K562 (cell line): ENCODE measurements around the gene DLX6.

Source experiments
- CGGBP1 ChIP-seq: fragments of 250-450 bp; sonication (Bioruptor Pico); IDR thresholded peaks from 2 replicates; pipeline ENCODE4 v1.9.0; 2021; ENCODE audit warnings: mild to moderate bottlenecking
- CTCF ChIP-seq, 3 experiments: IDR thresholded peaks in 2 of 3; conservative IDR thresholded peaks in 1 of 3; 2 replicates each; pipeline ENCODE4 v1.5.1; 2011 to 2012; ENCODE audit warnings: low read length in 3 of 3, mild to moderate bottlenecking in 3 of 3, control low read depth in 2 of 3, improper control_type of control experiment in 1 of 3, inconsistent platforms in 1 of 3, low read depth in 1 of 3, mixed read lengths in 1 of 3, moderate library complexity in 1 of 3; ENCODE audit not compliant: insufficient read depth in 2 of 3
- EGR1 ChIP-seq: fragments of 450-650 bp; conservative IDR thresholded peaks from 2 replicates; pipeline ENCODE4 v1.6.1; 2017; ENCODE audit warnings: mild to moderate bottlenecking
- ELK1 ChIP-seq: sonication (generic); formaldehyde crosslinking; IDR thresholded peaks from 2 replicates; pipeline ENCODE4 v1.8.1; 2022; ENCODE audit warnings: missing genetic modification reagents
- EP300 ChIP-seq: IDR thresholded peaks from 2 replicates; pipeline ENCODE4 v1.6.1; 2012; ENCODE audit warnings: low read length, improper control_type of control experiment
- FOXM1 ChIP-seq, 2 experiments: fragments of 450-650 bp in 1 of 2; sonication (generic) in 1 of 2; formaldehyde crosslinking in 1 of 2; IDR thresholded peaks; 2 replicates each; pipeline versions ENCODE4 v1.6.1 to v1.9.0; 2017 to 2022; ENCODE audit warnings: low read depth in 2 of 2, mild to moderate bottlenecking in 2 of 2, missing genetic modification reagents in 1 of 2, moderate library complexity in 1 of 2
- GABPA ChIP-seq: fragments of 200-800 bp; sonication (Bioruptor generic); conservative IDR thresholded peaks from 2 replicates; pipeline ENCODE4 v1.6.1; 2016; ENCODE audit warnings: low read depth, missing genetic modification characterization, missing compliant biosample characterization
- JUN ChIP-seq, 2 experiments: sonication (generic) in 1 of 2; formaldehyde crosslinking in 1 of 2; IDR thresholded peaks; 2 replicates each; pipeline versions ENCODE4 v1.6.1 to v1.8.0; 2012 to 2022; ENCODE audit warnings: borderline replicate concordance in 2 of 2, mild to moderate bottlenecking in 2 of 2, improper control_type of control experiment in 1 of 2, low read depth in 1 of 2, low read length in 1 of 2, missing genetic modification reagents in 1 of 2
- SRF ChIP-seq, 2 experiments: fragments of 250-450, 450-650 bp in 1 of 2; sonication (Bioruptor Pico) in 1 of 2; sonication (generic) in 1 of 2; formaldehyde crosslinking; IDR thresholded peaks; 2 replicates each; pipeline versions ENCODE4 v1.5.0 to v1.5.1; 2020 to 2022; ENCODE audit warnings: mild to moderate bottlenecking in 1 of 2, missing genetic modification reagents in 1 of 2
- USF1 ChIP-seq: sonication (generic); formaldehyde crosslinking; IDR thresholded peaks from 2 replicates; pipeline ENCODE4 v1.9.0; 2022; ENCODE audit warnings: mild to moderate bottlenecking, missing genetic modification reagents
- ZNF57 ChIP-seq: fragments of 450-650 bp; formaldehyde crosslinking; IDR thresholded peaks from 2 replicates; pipeline ENCODE4 v1.4.0; 2020; ENCODE audit warnings: mild to moderate bottlenecking, moderate library complexity
- TF ChIP-seq, protein P1 (sequence below): sonication (generic); formaldehyde crosslinking; IDR thresholded peaks from 2 replicates; pipeline ENCODE4 v1.8.1; 2023; ENCODE audit warnings: mild to moderate bottlenecking, missing genetic modification reagents

- TF ChIP-seq ZNF57 (no peak), CTCF (IDR thresholded peaks at IDR 0.05 in 2 of 3, conservative IDR thresholded peaks at IDR 0.05 in 1 of 3; ENCODE audit: insufficient read depth in 2 of 3, low read depth in 1 of 3, low read length in 3 of 3) (no peak), CGGBP1 (no peak), EGR1 (no peak), ELK1 (CRISPR knock-in tag) (no peak), FOXM1 (IDR thresholded peaks at IDR 0.05; ENCODE audit: low read depth) (no peak), FOXM1 (CRISPR knock-in tag; IDR thresholded peaks at IDR 0.05; ENCODE audit: low read depth) (no peak), USF1 (CRISPR knock-in tag) (no peak), GABPA (tag) (no peak), EP300 (no peak), SRF (CRISPR knock-in tag; IDR thresholded peaks at IDR 0.05) (no peak), JUN (IDR thresholded peaks at IDR 0.05; ENCODE audit: borderline replicate concordance, low read depth, low read length) (no peak), JUN (CRISPR knock-in tag; IDR thresholded peaks at IDR 0.05; ENCODE audit: borderline replicate concordance) (no peak)
- TF ChIP-seq, protein P1, sequence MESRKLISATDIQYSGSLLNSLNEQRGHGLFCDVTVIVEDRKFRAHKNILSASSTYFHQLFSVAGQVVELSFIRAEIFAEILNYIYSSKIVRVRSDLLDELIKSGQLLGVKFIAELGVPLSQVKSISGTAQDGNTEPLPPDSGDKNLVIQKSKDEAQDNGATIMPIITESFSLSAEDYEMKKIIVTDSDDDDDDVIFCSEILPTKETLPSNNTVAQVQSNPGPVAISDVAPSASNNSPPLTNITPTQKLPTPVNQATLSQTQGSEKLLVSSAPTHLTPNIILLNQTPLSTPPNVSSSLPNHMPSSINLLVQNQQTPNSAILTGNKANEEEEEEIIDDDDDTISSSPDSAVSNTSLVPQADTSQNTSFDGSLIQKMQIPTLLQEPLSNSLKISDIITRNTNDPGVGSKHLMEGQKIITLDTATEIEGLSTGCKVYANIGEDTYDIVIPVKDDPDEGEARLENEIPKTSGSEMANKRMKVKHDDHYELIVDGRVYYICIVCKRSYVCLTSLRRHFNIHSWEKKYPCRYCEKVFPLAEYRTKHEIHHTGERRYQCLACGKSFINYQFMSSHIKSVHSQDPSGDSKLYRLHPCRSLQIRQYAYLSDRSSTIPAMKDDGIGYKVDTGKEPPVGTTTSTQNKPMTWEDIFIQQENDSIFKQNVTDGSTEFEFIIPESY (CRISPR knock-in tag), result no peak
Observed at GRCh38 chr7:97008275-97008917, 3.0 kb downstream of the DLX6 start.
